ENCODE measurements around the gene TRIM41.

Gene TRIM41

GRCh38 chr5:181207214-181207959, 15.7 kb upstream of the TRIM41 start (continued):
- TF ChIP-seq SCRT2 (tag by site-specific recombination; IDR thresholded peaks at IDR 0.05) (peak; percentile 64), ZNF169 (tag by site-specific recombination; IDR thresholded peaks at IDR 0.05) (no peak), ZNF610 (tag by site-specific recombination; IDR thresholded peaks at IDR 0.05; ENCODE audit: borderline replicate concordance) (peak; percentile 67), ZNF23 (tag by site-specific recombination; IDR thresholded peaks at IDR 0.05; ENCODE audit: borderline replicate concordance) (no peak), ZNF670 (tag by site-specific recombination; IDR thresholded peaks at IDR 0.05; ENCODE audit: low read depth) (no peak), ZNF629 (tag by site-specific recombination; IDR thresholded peaks at IDR 0.05) (peak; percentile 82), ZNF488 (tag by site-specific recombination; IDR thresholded peaks at IDR 0.05) (no peak), ZNF580 (tag by site-specific recombination; IDR thresholded peaks at IDR 0.05) (peak; percentile 34; the same call in 1 of the 2 replicates), ZNF214 (tag by site-specific recombination; IDR thresholded peaks at IDR 0.05; ENCODE audit: borderline replicate concordance) (no peak), ZNF362 (tag by site-specific recombination; IDR thresholded peaks at IDR 0.05) (peak; percentile 98), ZNF639 (tag by site-specific recombination; IDR thresholded peaks at IDR 0.05) (peak; percentile 82), ZBTB1 (tag by site-specific recombination; IDR thresholded peaks at IDR 0.05) (no peak), KLF7 (tag by site-specific recombination; IDR thresholded peaks at IDR 0.05; ENCODE audit: borderline replicate concordance) (no peak), ZNF777 (tag by site-specific recombination; IDR thresholded peaks at IDR 0.05; ENCODE audit: borderline replicate concordance) (peak; percentile 44), ZNF692 (tag by site-specific recombination; IDR thresholded peaks at IDR 0.05) (0 out of 2 replicates have a peak, but pooled peaks have one; percentile 28), ZNF266 (tag by site-specific recombination; IDR thresholded peaks at IDR 0.05; ENCODE audit: low read depth) (no peak), ZNF10 (tag by site-specific recombination; IDR thresholded peaks at IDR 0.05) (0 out of 2 replicates have a peak, but pooled peaks have one; percentile 25), ZBTB6 (tag by site-specific recombination; IDR thresholded peaks at IDR 0.05) (peak; percentile 87), ZNF140 (tag by site-specific recombination; IDR thresholded peaks at IDR 0.05) (no peak), ZNF768 (tag by site-specific recombination; IDR thresholded peaks at IDR 0.05) (peak; percentile 86; the same call in 1 of the 2 replicates), ZNF501 (tag by site-specific recombination; IDR thresholded peaks at IDR 0.05) (peak; percentile 89), SP7 (tag by site-specific recombination; IDR thresholded peaks at IDR 0.05) (peak; percentile 67), ZNF248 (tag by site-specific recombination; IDR thresholded peaks at IDR 0.05) (no peak), ZNF175 (tag by site-specific recombination; IDR thresholded peaks at IDR 0.05) (no peak), ZNF354C (tag by site-specific recombination; IDR thresholded peaks at IDR 0.05; ENCODE audit: borderline replicate concordance, low read depth) (no peak), SP3 (tag by site-specific recombination; IDR thresholded peaks at IDR 0.05) (peak; percentile 57), ZNF600 (tag by site-specific recombination; IDR thresholded peaks at IDR 0.05) (peak; percentile 79), ZBTB26 (tag by site-specific recombination; optimal IDR thresholded peaks at IDR 0.05) (peak; percentile 27), ZNF560 (tag by site-specific recombination; IDR thresholded peaks at IDR 0.05; ENCODE audit: borderline replicate concordance) (no peak), ZFP3 (tag by site-specific recombination; IDR thresholded peaks at IDR 0.05; ENCODE audit: low read depth) (no peak), OSR2 (tag by site-specific recombination; IDR thresholded peaks at IDR 0.05) (peak; percentile 57; the same call in 1 of the 2 replicates), ZEB2 (tag by site-specific recombination; IDR thresholded peaks at IDR 0.05) (peak; percentile 88), ZBTB17 (tag by site-specific recombination; IDR thresholded peaks at IDR 0.05) (peak; percentile 72)
